DND-41 (cell line): ENCODE measurements around the gene PSD.

Source experiments
- CTCF ChIP-seq: IDR thresholded peaks from 2 replicates; pipeline ENCODE4 v1.5.1; 2012; ENCODE audit warnings: borderline replicate concordance, low read length, moderate library complexity, mild to moderate bottlenecking; ENCODE audit not compliant: poor library complexity, severe bottlenecking; ENCODE audit errors: extremely low read depth
- EZH2 ChIP-seq: IDR thresholded peaks from 3 replicates; pipeline ENCODE4 v1.6.1; 2012; ENCODE audit warnings: borderline replicate concordance, low read depth, mild to moderate bottlenecking, moderate library complexity, low read length, inconsistent platforms; ENCODE audit not compliant: severe bottlenecking

- TF ChIP-seq CTCF (peak; percentile 37), EZH2 (no peak)
Observed at GRCh38 chr10:102384053-102384452, 34.5 kb downstream of the PSD start.
